ENCODE results near the gene PIK3C2B. TPM values are rescaled to one million over a fixed set of nuclear protein-coding genes. Genes with fewer than 3 reads are reported as not detected.

The PIK3C2B gene
- total and polyA plus RNA-seq, 2 donors (not counting 3 experiments of a cell fraction or from before 2014, with no cell fraction given): 33.7 to 49.0 TPM

GRCh38 chr1:204507317-204508105 lies 12.9 kb upstream of the PIK3C2B start:
- peak overlapping the region; percentile 74 for H2AFZ ChIP-seq (ENCODE audit: low read depth, low read length)
- H3K9me3 ChIP-seq (replicated peaks; ENCODE audit: control insufficient read depth, insufficient read depth, low read length): no peaks in the 10 kb centered on the region
- DNase-seq (ENCODE audit: low read depth, low spot score) (peak; percentile 36), FAIRE-seq (peak; percentile 26)
- peak overlapping the region; percentile 32 to 94 (median 92) for H3K4me3 ChIP-seq (replicated peaks in 1 of 3; ENCODE audit: insufficient read depth in 1 of 3, low read depth in 1 of 3, low read length in 3 of 3)
- CTCF ChIA-PET: interaction anchor here (0.5 to 18.3 kb wide), 9 partner anchors 9 to 300 kb away, joined by 3 to 1267 read pairs (median 15); partner anchors contain the start of genes GOLT1A, MDM4 and PIK3C2B
- no peaks in the 10 kb centered on the region for H3K79me2 ChIP-seq (ENCODE audit: control insufficient read depth, insufficient read depth, low read length)
- H4K20me1 ChIP-seq (replicated peaks; ENCODE audit: control insufficient read depth, extremely low read depth, insufficient read depth, low read length): no peaks in the 10 kb centered on the region
- H3K4me2 ChIP-seq (ENCODE audit: insufficient read depth, low read length): peak overlapping the region; percentile 99
- TF ChIP-seq MYC (IDR thresholded peaks at IDR 0.05; ENCODE audit: low read depth, low read length): no peak
- TF ChIP-seq GATA2 (IDR thresholded peaks at IDR 0.05; ENCODE audit: insufficient read depth, insufficient read length, low read depth, low read length): no peak
- TF ChIP-seq POLR2AphosphoS5 (IDR thresholded peaks at IDR 0.05; ENCODE audit: insufficient read depth, low read depth, low read length): no peak
- no peak for TF ChIP-seq EZH2 (IDR thresholded peaks at IDR 0.05; ENCODE audit: borderline replicate concordance, low read depth, low read length, severe bottlenecking)
- TF ChIP-seq MAX (IDR thresholded peaks at IDR 0.05; ENCODE audit: insufficient read depth, insufficient read length): no peak
- no peak for TF ChIP-seq CTCF (IDR thresholded peaks at IDR 0.05; ENCODE audit: extremely low read depth in 1 of 2, insufficient read depth in 1 of 2, low read depth in 1 of 2, low read length in 2 of 2)
- TF ChIP-seq JUN (IDR thresholded peaks at IDR 0.05; ENCODE audit: borderline replicate concordance, insufficient read depth, insufficient read length, low read depth): no peak
- TF ChIP-seq POLR2A (IDR thresholded peaks at IDR 0.05; ENCODE audit: low read depth, low read length): no peak
- no peak for TF ChIP-seq FOS (IDR thresholded peaks at IDR 0.05; ENCODE audit: borderline replicate concordance, insufficient read depth, low read length)
- H3K9ac ChIP-seq (replicated peaks; ENCODE audit: extremely low read depth, insufficient read depth, low read length): peak overlapping the region; percentile 80
- H3K4me1 ChIP-seq (ENCODE audit: control insufficient read depth, extremely low read depth, insufficient read depth, low read length): peaks cover 34% of the 10 kb centered on the region
- H3K9me1 ChIP-seq (replicated peaks; ENCODE audit: control insufficient read depth, extremely low read depth, insufficient read depth, low read length): no peaks in the 10 kb centered on the region
- intact Hi-C loops (cut with micrococcal nuclease) (loop anchor here (1.0 to 10.0 kb wide), 2 partner anchors 9 to 643 kb away; partner anchors contain the start of genes MDM4 and SNRPE), dilution Hi-C loops (cut with MboI; ENCODE audit: extremely low pct_ligation_motif_present, low sequenced_read_pairs) (loop anchor here (10.0 kb wide), 1 partner anchor 63 kb away; no protein-coding TSS in a partner anchor)
- H3K27ac ChIP-seq (ENCODE audit: insufficient read depth, low read depth, low read length): peak overlapping the region; percentile 76
- H3K27me3 ChIP-seq (ENCODE audit: control insufficient read depth in 2 of 2, insufficient read depth in 2 of 2, low read length in 2 of 2): no peaks in the 10 kb centered on the region
- POLR2A ChIA-PET: interaction anchor here (2.8 kb wide), 1 partner anchor 9 kb away, joined by 17 read pairs; the partner anchor contains the start of gene MDM4
- no peaks in the 10 kb centered on the region for H3K36me3 ChIP-seq (ENCODE audit: control insufficient read depth in 2 of 2, extremely low read depth in 1 of 2, insufficient read depth in 2 of 2, low read length in 2 of 2)
- TSS peak; percentile 39 for BruUV-seq (replicated peaks)

Measured in endothelial cell of umbilical vein (primary cell).